GM21367 (cell line): ENCODE measurements around the gene NCF2.

ENCODE experiments used
- ATAC-seq: cut with Tn5 transposase; IDR thresholded peaks from one replicate; pipeline ENCODE4 v1.9.1; 2021; ENCODE audit not compliant: unreplicated experiment

The NCF2 gene

DNA sequence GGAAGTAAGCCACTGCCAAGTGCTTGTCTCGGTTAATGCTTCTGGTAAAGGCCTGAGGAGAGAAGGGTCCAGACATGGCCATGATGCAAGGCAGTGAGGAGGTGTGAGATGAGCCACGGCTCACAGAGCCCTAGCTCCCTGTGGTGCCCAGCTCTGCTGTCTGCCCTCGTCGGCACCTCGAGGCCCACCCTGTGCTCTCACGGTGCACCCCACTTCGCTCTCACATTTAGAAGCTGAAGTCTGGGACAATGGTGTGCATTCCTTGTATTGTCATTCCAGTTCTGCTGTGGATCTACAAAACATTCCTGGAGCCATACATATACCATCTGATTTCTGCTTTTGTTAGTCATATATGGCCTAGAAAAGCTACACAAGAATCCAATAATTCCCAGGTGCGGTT is 3.3 kb downstream of the NCF2 start:
- no peak for ATAC-seq

DNA sequence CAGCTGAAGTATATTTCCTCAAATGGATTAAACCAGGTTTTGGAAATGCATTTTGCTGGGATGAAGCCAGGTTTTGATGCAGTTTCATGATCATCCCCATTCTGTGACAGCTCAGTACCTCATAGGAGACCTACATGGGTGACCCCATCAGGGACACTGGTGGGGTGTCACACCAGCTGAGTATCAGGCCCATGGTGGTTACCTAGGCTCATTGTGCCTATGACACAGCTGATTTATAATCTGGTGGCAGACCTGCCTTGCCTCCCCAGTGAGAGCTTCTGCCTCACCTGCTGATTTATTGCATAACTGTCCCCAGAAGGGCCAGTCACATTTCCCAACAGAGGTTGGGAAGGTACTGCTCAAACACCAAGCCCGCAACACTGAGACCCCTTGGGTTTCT is 3.8 kb downstream of the NCF2 start:
- ATAC-seq, result no peak

DNA sequence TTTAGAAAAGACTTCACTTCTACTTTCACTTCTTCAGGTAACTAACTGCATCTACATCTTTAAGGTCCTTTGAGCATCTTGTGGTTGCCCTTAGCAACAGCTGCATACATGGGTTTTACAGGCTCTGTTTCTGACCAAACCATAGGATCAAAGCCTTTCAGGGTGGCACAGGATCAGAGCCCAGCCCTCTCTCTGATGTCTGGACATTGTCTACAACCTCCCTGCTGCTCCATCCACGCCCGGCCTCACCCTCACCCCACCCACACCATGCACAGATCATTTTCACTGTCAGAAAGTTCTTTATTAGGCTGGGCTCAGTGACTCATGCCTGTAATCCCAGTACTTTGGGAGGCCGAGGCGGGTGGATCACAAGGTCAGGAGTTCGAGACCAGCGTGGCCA is 5.2 kb downstream of the NCF2 start:
- no peak for ATAC-seq

DNA sequence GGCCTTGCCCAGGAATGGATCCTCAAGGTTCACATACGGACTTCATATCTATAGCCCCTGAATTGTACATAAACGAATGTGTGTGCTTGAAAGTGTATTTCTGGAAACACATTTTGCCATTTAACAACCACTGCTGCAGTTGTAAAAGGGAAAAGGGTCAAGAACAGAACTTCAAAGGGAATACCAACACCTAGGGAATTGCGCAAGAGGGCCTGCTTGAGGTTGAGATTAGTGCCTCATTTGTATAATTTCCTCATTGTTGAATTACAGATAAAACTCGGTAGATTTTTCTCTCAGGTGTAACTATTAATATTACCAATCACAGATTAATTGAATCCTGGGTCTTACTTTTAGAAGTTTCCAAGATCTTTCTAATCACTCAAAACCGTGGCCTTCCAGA is 6.1 kb downstream of the NCF2 start:
- ATAC-seq, result no peak

DNA sequence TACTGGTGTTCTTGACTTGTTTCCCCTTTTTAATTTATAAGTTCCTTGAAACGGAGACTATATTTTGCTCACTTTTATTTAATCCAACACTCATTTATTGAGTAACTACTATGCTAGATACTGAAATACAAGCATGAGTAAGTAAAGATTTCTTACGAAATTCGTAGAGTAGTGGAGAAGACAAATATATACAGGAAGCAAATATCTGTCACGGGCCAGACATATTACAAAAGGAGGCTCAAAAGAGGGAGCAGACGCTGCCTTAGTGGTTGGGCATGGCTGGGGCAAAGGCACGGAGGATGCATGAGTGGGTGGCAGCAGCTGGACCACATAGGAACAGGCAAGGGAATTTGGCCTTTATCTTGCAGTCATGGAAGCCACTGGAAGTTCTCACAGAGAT is 6.8 kb downstream of the NCF2 start:
- ATAC-seq, result no peak

DNA sequence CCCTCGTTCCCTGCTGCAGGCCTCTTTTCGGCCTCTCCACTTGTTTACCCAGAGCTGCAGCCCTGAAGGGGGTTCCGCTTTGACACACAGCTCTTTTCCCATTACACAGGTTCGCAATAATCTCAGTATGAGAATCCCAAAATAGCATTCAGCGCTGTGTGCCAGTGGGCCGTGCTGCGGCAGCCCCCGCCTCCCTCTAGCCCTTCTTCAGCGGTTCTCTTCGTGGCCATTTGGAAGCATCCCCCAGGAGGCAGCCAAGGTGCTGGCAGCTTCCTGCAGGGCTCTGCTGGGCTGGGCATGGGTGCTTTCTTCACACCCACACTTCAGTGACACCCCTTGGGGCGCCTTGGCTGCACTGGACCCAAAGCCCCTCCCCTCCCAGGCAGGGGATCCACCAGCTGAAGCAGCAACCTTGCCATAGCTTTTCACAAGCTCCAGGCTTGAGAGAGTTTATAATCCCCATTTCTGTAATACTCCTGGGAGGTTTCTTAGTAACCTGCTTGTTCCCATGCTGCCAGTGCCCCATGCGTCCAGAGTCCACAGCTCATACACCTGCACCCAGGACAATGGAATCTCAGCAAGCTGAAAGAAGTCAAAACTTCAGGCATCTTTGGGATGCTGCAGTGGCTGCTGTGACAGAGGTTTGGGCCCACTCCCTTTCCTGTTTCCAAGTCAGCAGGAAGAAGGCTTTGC is 8.1 kb downstream of the NCF2 start:
- ATAC-seq, result no peak

DNA sequence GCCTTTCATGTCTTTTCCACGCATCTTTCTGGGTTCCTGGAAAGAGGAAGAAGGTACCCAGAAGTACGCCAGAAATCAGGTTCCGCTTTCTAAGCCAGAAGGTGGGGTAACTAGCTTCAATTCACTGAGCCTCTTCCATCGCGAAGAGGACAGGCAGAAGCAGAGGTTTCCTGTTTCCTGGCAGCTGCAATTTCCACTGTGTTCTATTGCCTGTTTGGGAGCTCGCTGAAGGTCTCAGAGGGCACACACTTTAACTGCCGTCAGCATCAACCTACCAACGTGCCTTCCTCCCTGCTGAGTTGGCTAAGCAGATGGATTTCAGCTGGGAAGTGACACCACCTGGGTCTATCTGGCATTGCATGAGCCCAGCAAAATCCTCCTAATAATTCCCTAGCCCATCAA is 10.0 kb downstream of the NCF2 start:
- ATAC-seq, result no peak

DNA sequence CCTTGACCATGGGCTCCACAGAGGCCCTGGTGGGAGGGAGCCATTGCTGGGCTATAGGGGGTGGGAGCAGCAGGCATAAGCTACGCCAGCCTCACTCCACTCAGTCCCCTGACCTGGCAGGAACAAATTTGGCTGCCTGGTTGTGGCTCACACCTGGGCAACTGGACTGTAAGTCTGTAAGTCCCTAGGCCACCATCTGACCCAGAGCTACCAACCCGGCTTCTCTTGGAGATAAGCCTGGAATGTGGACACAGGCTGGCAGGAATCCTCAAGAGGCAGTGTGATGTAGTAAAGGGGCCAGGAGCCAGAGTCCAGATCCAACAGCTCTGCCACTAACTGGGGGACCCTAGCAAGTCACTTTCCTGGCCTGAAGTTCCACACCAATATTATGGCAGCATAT is 11.4 kb downstream of the NCF2 start:
- ATAC-seq, result no peak

DNA sequence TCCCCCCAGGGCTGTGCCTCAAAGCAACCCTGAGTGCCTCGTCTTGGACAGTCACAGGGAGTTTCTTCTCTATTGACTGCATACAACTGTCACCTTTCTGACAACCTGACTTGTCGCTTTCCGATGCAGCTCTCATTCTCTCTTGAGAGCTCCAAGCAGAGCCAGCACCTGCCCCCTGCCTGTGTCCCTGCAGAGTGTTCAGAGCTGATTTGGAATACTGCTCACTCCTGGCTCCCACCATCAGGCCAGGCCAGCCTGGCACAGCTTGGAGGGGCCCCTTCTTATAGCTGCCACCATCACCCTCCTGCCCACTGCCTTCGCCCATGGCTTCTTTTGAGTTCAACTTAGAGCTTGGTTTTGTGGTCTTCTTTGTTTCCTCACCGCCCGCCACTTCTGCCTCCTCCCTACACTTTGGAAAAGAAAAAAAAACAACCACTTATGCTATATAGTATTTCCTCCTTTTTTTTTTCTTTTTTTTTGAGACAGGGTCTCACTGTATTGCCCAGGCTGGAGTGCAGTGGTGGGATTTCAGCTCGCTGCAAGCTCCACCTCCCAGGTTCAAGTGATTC is 12.3 kb downstream of the NCF2 start:
- no peak for ATAC-seq

DNA sequence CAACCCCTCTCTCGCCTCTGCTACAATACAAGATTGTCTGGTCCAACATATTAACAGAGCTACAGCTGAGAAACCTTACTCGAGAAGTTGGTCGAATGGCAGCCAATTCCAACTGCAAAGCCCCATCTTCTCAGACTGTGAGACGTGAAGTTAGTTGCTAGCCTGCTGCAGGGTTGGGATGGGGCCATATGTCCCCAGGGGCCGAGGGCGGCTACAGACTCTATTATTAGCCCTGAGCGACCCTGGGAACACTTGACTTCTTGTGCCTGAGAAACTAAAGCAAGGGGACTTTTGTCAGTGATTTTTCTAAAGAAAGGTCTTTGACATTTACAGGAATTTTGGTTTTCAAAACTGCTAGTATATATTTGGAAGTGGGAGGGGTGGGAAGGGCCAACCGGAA is 13.7 kb downstream of the NCF2 start:
- no peak for ATAC-seq

DNA sequence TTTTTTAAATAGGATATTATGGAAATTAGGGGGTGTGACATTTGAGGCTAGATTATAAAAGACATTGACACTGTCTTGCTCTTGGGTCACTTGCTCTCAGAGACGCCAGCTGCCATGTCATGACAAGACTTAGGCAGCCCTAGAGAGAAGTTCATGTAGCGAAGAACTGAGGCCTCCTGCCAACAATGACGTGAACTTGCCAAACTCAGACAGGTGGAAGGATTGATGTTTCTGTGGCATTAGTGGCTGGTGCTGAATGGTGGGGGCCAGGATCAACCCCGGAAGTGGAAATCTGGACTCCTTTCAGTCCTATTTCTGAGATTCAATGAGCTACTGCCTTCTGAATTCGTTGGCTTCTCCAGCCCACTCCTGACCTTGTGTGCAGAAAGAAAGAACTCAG is 14.7 kb downstream of the NCF2 start:
- ATAC-seq, result no peak

DNA sequence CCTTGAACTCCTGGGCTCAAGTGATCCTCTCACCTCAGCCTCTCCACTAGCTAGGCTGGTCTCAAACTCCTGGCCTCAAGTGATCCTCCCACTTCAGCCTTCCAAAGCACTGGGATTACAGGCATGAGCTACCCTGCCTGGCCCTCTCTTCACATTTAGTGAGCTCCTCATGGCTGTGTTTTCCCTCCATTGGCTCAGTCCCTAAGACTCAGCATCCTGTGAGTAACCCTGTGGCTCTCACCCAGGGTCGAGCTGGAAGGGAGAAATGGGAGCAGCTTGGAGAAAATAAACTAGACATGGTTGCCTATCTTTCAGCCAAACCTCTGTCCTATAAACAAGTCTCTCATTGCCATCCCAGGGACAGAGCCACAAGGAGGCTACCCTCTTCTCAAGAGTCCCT is 17.5 kb downstream of the NCF2 start:
- no peak for ATAC-seq

DNA sequence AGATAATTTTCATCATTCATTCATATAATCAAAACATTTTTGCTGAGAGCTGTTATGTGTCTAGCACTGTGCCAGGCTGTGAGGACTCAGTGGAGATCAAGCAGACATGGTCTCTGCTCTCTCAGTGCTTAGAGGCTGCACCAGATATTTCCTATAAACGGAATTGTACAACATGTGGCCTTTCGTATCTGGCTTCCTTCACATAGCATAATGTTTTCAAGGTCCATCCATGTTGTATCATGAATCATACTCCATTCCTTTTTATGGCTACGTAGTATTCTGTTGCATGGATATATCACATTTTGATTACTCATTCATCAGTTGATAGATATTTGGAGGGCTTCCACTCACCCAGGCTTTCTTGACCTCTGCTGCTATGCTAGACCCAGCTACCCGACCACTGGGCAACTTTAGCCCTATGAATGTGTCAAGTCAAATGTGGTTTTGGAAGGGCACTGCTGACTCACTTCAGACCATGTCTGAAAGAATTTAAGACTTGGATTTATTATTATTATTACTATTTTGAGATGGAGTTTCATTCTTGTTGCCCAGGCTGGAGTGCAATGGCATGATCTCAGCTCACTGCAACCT is 18.5 kb downstream of the NCF2 start:
- no peak for ATAC-seq

DNA sequence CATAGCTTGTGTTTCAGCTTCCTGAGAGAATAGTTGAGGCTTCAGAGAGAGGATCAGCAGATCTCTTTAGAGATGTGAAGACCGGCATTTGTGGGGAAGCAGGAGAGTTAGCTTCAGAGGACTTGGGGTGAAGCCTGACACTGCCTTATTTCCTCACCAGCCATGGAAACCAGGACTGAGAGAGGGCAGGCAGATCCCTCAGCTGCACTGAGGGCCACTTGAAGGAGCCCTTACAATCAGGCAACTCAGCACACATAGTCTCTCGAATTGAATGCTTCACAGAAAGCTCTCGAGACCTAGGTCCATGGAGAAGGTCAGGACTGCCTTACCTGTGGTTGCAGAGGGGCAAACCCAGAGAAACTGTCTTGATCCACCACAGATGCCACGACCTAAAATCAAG is 19.8 kb downstream of the NCF2 start:
- no peak for ATAC-seq

DNA sequence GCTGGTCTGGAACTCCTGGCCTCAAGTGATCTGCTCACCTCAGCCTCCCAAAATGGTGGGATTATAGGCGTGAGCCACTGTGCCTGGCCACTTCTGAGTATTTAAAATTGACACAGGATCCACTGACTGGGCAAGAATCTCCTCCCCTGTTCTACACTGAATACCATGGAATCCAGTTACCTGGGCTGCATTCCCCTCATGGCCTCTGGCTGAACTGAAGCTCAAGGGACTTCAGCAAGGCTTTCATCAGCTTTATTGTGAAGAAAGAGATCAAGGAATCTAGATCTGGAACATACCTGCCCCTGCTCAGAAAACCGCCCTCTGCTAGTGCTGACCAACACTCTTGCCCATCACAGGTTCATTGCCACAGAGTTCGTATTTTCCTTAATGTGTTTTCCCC is 20.5 kb downstream of the NCF2 start:
- ATAC-seq, result no peak

DNA sequence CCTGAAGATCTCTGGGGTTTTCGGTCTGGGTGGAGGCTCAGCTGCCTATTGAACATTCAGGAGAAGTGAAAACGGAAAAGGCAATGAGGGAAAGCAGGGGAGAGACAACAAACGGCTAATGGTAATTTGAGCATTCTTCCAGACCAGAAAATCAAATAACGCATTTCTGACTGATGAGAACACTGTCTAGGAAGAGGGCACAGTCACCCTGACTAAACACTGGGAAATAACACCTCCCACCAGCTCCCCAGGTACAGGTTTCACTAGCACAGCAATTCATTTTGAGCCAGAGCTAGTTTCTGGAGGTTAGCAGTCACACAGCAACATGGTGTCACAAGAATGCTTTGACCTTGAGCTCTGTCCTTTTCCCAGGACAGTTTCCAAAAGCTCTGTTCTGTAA is 21.1 kb downstream of the NCF2 start:
- no peak for ATAC-seq

DNA sequence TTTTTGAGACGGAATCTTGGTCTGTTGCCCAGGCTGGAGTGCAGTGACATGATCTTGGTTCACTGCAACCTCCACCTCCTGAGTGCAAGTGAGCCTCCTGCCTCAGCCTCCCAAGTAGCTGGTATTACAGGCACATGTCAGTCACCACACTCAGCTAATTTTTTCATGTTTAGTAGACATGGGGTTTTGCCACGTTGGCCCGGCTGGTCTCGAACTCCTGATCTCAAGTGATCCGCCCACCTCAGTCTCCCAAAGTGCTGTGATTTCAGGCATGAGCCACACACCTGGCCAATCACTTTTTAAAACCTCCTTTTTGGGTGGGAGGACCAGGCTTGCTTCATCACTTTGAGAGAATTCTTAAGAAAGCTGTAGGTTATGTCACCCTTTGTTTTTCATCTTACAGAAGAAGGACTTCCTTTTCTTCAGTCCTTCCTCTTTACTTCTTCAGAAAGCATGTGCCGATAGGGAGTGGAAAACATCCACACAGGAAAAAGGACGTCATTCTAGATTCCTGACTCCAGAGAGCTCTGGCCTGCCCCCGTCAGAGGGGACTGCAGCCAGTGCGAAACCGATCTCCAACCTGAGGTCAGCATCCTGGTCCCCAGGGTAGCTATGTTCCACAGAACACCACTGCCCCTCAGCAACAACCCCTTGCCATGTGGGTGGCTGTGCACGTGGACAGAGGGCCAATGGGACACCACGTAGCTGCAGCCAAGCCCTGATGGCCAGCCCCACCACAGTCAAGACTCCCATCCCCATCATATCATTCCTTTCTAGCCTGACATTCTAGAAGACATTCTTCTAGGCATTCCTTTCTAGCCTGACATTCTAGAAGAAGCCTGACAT is 21.9 kb downstream of the NCF2 start:
- no peak for ATAC-seq

DNA sequence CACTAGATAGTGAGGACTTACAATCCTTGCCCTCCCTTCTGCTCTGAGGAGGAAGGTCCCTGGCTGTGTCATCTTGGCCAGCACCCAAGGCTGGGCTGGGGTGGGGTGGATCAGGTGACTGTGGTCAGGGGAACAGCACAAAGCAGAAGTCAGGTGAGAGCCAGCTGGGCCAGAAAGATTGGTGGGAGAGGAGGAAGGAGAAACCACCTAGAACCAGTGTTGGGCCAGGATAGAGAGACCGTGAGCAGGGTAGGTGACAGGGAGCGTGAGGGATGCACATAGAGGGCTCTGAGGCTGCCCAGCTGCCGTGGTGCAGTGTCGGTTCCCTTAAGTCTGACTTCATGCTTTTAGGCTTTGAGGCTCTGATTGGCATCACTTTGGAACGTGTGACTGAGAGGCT is 22.7 kb downstream of the NCF2 start:
- ATAC-seq, result peak; percentile 51

DNA sequence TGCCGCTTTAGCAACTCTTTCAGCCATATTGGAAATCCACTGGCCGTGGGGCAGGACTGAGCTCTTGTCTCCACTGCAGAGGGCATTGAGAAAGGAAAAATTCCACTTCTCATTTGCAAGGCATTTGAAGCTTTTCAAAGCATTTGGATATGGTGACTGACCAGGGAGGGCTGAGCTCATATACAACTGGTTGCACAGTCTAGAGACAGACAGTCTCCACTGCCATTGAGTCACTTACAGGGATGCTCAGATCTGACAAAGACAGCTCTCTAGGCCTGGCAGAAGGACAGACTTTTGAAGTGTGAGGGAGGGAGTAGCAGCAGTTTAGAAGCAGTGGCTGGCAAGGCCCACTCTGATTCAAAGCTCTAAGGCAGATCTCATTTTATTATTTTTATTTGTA is 24.2 kb downstream of the NCF2 start:
- ATAC-seq, result no peak

DNA sequence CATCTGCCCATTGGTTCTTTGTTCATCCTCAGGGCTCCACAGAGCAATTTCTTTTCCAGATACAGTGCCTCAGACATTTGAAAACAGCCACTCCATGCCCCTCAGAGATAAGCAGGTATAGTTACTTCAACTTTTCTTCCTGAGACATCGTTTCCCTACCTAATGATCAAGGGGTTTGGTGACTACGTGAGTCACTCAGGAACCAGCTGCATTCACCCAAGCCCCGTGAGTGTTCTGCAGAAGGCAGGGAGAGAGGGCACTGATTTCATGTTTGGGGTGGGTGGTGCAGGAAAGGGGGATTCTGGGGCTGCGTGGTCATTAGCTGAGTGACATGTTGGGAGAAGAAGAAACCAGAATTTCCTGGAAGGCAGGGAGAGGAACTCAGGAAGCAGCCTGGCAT is 25.0 kb downstream of the NCF2 start:
- no peak for ATAC-seq

DNA sequence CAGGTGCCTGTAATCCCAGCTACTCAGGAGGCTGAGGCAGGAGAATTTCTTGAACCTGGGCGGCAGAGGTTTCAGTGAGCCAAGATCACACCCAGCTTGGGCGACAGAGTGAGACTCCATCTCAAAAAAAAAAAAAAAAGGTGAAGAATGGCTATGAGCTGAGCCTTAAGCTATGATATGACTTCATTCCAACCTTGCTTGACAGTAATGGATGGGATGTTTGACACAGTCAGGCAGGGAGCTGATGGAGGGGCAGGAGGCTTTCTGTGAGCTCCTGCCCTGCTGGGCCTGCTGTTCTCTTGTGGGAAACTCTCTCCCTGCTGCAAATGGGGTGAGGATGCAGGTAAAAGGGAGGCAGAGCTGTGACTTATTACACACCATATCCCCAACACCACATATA is 27.6 kb downstream of the NCF2 start:
- no peak for ATAC-seq

DNA sequence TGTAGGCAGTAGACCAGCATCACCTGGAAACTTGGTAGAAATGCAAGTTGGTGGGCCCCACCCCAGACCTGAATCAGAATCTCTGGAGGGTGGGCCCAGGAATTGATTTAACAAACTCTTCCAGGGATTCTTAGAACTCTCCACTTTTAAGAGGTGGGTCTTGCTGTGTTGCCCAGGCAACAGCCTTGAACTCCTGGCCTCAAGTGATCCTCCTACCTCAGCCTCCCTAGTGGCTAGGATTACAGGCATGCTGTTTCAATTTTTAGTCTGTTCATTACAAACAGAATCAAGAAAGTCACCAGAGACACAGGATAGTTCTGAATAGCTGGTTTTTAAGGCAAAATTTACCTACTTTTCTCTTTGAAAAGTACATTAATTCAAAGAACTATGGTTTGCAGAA is 31.2 kb downstream of the NCF2 start:
- ATAC-seq, result no peak
